Ovary (tissue), 3 donors: ENCODE results near the gene DENND4C.

Experiments used
- POLR2A ChIP-seq: fragments of 450-650 bp; IDR thresholded peaks from one replicate; pipeline ENCODE4 v1.6.1; 2017; ENCODE audit warnings: antibody characterized with exemption, mild to moderate bottlenecking, moderate library complexity
- TF ChIP-seq, protein P1 (sequence below), 3 donors: fragments of 450-650 bp in 2 of 3; fragments of 200-600 bp in 1 of 3; IDR thresholded peaks; one replicate each; pipeline versions ENCODE4 v1.5.1 to v1.8.0; 2016 to 2022; ENCODE audit warnings: antibody characterized with exemption in 3 of 3, mild to moderate bottlenecking in 1 of 3
- donor health status: DM: no; HTN: no; CAD: no.

DNA sequence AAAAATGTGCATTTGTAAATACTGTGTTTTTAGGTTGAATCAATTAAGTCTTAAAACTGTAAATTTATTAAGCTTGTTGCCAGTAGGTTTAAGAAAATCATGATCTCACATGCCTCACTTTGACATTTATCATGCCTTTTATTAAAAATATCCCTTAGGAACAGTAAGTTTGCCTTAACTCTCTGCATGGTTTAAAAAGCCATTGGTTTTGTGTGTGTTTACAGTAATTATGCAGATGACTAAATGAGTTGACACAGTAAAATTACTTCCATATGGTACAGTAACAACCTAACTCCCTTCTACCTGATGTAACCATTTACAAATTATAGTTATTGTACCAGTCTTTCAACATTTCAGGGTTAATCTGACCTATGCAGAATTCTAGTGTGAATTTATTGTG lies 143.0 kb downstream of the DENND4C start:
- TF ChIP-seq, protein P1, sequence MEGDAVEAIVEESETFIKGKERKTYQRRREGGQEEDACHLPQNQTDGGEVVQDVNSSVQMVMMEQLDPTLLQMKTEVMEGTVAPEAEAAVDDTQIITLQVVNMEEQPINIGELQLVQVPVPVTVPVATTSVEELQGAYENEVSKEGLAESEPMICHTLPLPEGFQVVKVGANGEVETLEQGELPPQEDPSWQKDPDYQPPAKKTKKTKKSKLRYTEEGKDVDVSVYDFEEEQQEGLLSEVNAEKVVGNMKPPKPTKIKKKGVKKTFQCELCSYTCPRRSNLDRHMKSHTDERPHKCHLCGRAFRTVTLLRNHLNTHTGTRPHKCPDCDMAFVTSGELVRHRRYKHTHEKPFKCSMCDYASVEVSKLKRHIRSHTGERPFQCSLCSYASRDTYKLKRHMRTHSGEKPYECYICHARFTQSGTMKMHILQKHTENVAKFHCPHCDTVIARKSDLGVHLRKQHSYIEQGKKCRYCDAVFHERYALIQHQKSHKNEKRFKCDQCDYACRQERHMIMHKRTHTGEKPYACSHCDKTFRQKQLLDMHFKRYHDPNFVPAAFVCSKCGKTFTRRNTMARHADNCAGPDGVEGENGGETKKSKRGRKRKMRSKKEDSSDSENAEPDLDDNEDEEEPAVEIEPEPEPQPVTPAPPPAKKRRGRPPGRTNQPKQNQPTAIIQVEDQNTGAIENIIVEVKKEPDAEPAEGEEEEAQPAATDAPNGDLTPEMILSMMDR (IDR thresholded peaks at IDR 0.05) = no peak
- TF ChIP-seq POLR2A = no peak
